ENCODE measurements around the gene SLC39A8.
A peak's percentile ranks its signal among the peaks of the same experiment; 100 is the strongest.
"Not testable (repeated sequence)": the region's sequence is repeated elsewhere in the genome, so short reads cannot be mapped to it uniquely, and the experiment has no call there.

SLC39A8 gene

DNA sequence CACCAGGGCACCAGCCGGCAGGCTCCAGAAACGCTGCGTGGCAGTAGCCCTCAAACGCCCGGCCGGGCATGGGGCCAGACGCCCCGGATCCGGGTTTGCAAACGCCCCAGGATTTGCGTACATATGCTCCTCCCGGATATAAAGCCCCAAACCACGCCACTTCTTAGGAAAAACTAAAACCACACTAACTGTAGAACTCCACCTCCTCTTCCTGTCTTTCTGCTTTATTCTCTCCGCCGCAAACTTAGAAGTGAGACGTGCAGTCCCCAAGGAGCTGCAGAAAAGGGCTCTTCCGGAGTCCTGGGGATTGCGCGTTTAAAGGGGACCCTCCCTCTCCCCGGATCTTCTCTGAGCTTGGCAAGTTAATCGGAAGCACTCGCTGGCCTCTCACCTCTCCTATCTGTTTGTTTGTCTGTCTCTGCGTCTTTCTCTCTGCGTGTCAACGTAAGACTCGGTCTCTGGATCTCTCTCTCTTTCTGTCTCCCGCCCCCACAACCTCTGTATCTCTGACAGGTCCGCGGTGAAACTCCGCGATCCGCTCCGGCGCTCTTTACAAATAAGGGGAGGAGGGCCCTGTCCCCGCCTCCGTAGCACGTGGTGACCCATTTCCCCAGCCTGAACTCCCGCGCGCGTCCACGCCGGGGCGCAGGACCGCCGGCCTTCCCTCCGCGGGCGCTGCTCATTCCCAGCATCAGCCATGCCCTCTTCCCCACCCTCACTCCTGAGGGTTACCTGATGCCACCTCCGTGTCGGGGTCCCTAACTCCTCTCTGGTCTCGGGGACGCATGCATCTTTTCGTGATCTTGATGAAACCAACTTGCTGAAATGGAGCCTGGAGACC is at the start of gene SLC39A8:
Gene SLC39A8, minus strand, starts transcription at position 529 of the 841 bp plus-strand sequence. CDS start 820 bp downstream, outside the sequence.
- peak; percentile 42 for DNase-seq (ENCODE audit: low read depth)
- H3K4me3 ChIP-seq (ENCODE audit: low read depth, low read length): peak within 1 kb of the TSS; percentile 75

GRCh38 chr4:102392033-102392744 is 46.9 kb upstream of the SLC39A8 start:
- DNase-seq (ENCODE audit: low read depth): no peak
- H3K4me3 ChIP-seq (ENCODE audit: low read depth, low read length): no peak overlapping the region

GRCh38 chr4:102390438-102390837 is 45.2 kb upstream of the SLC39A8 start:
- DNase-seq (ENCODE audit: low read depth): peak; percentile 27
- no peak overlapping the region for H3K4me3 ChIP-seq (ENCODE audit: low read depth, low read length)

DNA sequence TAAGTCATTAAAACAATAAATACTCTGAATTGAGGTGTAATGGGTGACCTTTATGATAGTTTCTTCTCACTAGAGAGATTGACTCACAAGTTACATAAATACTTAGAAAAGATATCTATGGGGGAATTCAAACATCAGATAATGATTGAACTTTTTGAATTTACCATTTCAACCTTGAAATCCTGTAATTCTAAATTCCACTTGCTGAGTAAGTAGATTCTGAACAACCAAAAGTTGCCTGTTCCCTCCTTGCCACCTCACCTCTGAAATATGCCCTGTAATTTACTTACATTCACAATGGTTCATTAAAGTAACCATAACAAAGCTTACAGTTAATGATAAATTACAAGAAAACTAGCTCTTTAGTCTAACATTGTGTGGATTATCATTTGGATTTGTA is 43.3 kb upstream of the SLC39A8 start:
- no peak for DNase-seq (ENCODE audit: low read depth)

GRCh38 chr4:102387552-102388150 is 42.4 kb upstream of the SLC39A8 start:
- no peak overlapping the region for H3K4me3 ChIP-seq (ENCODE audit: low read depth, low read length)
- no peak for DNase-seq (ENCODE audit: low read depth)

More for the DNA sequence above, 43.3 kb upstream of the SLC39A8 start:
- no peak overlapping the region for H3K4me3 ChIP-seq (ENCODE audit: low read depth, low read length)

GRCh38 chr4:102386966-102387365 is 41.7 kb upstream of the SLC39A8 start:
- no peak overlapping the region for H3K4me3 ChIP-seq (ENCODE audit: low read depth, low read length)
- DNase-seq (ENCODE audit: low read depth): no peak

DNA sequence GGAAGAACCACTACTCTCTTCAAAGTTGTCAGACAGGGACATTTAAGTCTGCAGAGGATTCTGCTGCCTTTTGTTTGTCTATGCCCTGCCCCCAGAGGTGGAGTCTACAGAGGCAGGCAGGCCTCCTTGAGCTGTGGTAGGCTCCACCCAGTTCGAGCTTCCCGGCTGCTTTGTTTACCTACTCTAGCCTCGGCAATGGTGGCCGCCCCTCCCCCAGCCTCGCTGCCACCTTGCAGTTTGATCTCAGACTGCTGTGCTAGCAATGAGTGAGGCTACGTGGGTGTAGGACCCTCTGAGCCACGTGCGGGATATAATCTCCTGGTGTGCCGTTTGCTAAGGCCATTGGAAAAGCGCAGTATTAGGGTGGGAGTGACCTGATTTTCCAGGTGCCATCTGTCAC is 35.0 kb upstream of the SLC39A8 start:
- H3K4me3 ChIP-seq (ENCODE audit: low read depth, low read length); DNase-seq (ENCODE audit: low read depth): not testable (repeated sequence)

- H3K4me3 ChIP-seq (ENCODE audit: low read depth, low read length): no peak overlapping the region
- no peak for DNase-seq (ENCODE audit: low read depth)
Measured at GRCh38 chr4:102362922-102363432, 17.7 kb upstream of the SLC39A8 start.

DNA sequence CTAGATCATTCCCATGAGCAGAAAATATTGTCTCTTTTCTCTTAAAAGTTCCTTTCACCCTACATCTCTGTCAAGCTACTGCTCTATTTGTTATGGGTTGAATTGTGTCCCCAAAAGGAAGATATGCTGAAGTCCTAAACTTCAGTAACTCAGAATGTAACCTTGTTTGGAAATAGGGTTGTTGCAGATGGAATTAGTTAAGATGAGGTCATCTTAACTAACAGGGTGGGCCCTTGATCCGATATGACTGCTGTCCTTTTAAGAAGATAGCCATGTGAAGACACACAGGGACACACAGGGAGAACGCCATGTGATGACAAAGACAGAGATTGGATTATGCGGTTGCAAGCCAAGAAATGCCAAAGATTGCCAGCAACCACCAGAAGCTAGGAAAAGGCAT is 12.8 kb upstream of the SLC39A8 start:
- no peak overlapping the region for H3K4me3 ChIP-seq (ENCODE audit: low read depth, low read length)
- no peak for DNase-seq (ENCODE audit: low read depth)

- DNase-seq (ENCODE audit: low read depth); H3K4me3 ChIP-seq (ENCODE audit: low read depth, low read length): not testable (repeated sequence)
Measured at GRCh38 chr4:102357637-102358036, 12.4 kb upstream of the SLC39A8 start.

DNA sequence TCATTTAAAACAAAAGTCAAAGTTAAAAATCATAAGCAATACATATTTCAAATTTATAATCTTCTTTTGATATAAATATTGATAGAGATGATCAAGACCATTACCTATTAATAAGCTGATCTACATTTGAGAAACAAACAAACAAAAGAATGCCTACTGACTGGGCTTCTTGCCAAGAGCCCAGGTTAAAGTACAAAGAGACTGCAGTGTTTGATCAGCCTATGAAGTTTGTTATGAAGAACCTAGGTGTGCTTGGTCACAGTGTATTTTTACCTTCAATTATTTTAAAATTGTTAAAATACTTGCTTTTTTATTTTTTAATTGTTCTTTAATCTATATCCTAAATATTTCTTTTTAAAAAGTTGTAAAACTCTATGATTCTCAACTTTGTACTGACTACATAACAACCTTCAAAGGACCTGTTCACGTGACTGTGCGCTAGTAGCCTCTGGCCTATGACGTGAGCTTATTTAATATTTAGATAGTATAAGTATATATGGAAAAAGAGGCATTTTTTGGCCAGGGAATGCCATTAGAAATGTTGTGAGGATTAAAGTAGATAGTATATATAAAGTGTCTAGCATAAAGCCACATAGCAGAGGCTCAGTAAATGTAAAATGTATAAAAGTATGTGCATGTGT is 11.4 kb upstream of the SLC39A8 start:
- no peak overlapping the region for H3K4me3 ChIP-seq (ENCODE audit: low read depth, low read length)
- DNase-seq (ENCODE audit: low read depth): no peak

- no peak overlapping the region for H3K4me3 ChIP-seq (ENCODE audit: low read depth, low read length)
- DNase-seq (ENCODE audit: low read depth): no peak
Measured at GRCh38 chr4:102355748-102356147, 10.5 kb upstream of the SLC39A8 start.

DNA sequence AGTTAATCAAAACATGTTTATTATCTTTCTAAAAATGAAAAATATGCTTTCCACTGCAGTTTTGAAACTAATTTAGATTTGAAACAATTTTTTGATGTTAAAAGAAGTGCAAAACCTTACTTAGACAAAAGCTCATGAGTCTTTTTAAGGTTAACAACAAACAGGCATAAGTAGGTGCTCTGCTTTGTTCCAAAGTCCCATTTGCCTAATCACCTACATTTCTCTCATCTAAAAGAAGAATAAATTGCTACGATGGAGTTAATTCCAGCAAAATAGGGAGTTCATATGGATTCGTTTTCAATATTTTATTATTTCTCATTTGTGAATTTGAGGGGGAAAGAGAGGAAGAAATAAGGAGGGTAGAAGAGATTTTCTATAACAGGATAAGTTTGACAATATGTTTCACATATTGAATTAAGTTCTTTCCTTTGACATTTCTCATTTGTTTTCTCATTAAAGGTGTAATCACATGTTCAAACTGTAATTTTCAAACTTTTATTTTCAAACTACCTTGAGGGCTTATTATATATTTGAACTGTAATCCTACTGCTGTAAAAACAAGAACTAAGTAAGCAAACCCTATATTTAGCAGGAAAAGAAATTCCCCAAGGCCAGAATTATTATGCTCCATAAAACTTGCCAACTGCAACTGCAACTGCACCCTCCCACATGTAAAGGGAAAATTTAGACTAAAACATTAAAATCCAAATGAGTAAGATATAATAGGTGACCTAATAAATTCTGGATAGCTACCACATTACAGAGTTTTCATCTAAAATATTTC is 9.6 kb upstream of the SLC39A8 start:
- no peak for DNase-seq (ENCODE audit: low read depth)
- H3K4me3 ChIP-seq (ENCODE audit: low read depth, low read length): no peak overlapping the region

GRCh38 chr4:102352781-102353180 is 7.5 kb upstream of the SLC39A8 start:
- no peak overlapping the region for H3K4me3 ChIP-seq (ENCODE audit: low read depth, low read length)
- no peak for DNase-seq (ENCODE audit: low read depth)

GRCh38 chr4:102350634-102351033 is 5.4 kb upstream of the SLC39A8 start:
- DNase-seq (ENCODE audit: low read depth): no peak
- H3K4me3 ChIP-seq (ENCODE audit: low read depth, low read length): no peak overlapping the region

GRCh38 chr4:102348701-102349100 is 3.4 kb upstream of the SLC39A8 start:
- DNase-seq (ENCODE audit: low read depth): no peak
- H3K4me3 ChIP-seq (ENCODE audit: low read depth, low read length): no peak overlapping the region

DNA sequence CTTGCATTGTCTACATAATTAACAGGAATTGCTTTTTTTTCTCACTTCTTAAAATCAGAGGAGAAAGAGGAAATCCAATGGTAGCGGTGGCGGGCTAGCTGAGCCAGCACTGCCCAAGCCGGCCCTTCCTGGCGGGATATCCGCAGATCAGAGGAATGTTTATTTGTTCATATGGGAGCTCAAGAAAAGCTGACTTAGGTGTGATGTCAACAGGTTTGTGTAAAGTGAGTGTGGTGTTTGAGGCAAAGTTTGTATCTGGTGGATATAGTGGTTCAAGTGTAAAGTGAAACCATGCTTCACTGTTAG is 466 bp upstream of the SLC39A8 start:
- DNase-seq (ENCODE audit: low read depth): no peak
- H3K4me3 ChIP-seq (ENCODE audit: low read depth, low read length): peak overlapping the region; percentile 75

- H3K4me3 ChIP-seq (ENCODE audit: low read depth, low read length): peak overlapping the region; percentile 75
- no peak for DNase-seq (ENCODE audit: low read depth)
Measured at GRCh38 chr4:102344520-102344953, 745 bp downstream of the SLC39A8 start.

- peak overlapping the region; percentile 75 for H3K4me3 ChIP-seq (ENCODE audit: low read depth, low read length)
- DNase-seq (ENCODE audit: low read depth): no peak
Measured at GRCh38 chr4:102343964-102344519, 1.2 kb downstream of the SLC39A8 start.
